Spleen (tissue), 7 donors: ENCODE measurements around the gene CELF1.

Experiments used
- CTCF ChIP-seq, 11 experiments: fragments of 200-600 bp in 7 of 11; fragments of 450-650 bp in 4 of 11; sonication (generic) in 4 of 11; IDR thresholded peaks in 8 of 11; conservative IDR thresholded peaks in 3 of 11; 1 replicate in 7 of 11; 2 replicates in 4 of 11; pipeline versions ENCODE4 v1.4.0 to v1.8.0; 2016 to 2021; ENCODE audit warnings: antibody characterized with exemption in 11 of 11, inconsistent platforms in 4 of 11, mild to moderate bottlenecking in 1 of 11
- POLR2AphosphoS5 ChIP-seq, 3 donors: sonication (generic); formaldehyde crosslinking; IDR thresholded peaks; one replicate each; pipeline ENCODE4 v1.5.1; 2017; ENCODE audit warnings: antibody characterized with exemption in 3 of 3
- donor health status: DM: no; HTN: no; CAD: no; lungs with moderate emphysema.
- donor health status: DM: no; HTN: no; CAD: no.
- donor health status: DM: no; HTN: no; CAD: no.

DNA sequence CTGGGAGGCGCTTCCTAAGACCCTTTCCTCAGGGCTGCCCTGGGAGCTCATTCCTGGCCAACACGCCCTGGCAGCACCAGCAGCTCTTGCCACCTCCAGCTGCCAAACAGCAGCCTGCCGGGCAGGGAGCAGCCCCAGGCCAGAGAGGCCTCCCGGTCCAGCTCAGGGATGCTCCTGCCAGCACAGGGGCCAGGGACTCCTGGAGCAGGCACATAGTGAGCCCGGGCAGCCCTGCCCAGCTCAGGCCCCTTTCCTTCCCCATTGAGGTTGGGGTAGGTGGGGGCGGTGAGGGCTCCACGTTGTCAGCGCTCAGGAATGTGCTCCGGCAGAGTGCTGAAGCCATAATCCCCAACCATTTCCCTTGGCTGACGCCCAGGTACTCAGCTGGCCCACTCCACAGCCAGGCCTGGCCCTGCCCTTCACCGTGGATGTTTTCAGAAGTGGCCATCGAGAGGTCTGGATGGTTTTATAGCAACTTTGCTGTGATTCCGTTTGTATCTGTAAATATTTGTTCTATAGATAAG is 136.9 kb downstream of the CELF1 start:
- no peak for TF ChIP-seq CTCF (IDR thresholded peaks at IDR 0.05 in 8 of 11, conservative IDR thresholded peaks at IDR 0.05 in 3 of 11)
- TF ChIP-seq POLR2AphosphoS5 (IDR thresholded peaks at IDR 0.05), result peak; percentile 44 to 70 (median 47)
